HEK293 (cell line): ENCODE data around the gene MT2A.

Source experiments
- CTCF ChIA-PET: fragments of 350-600 bp; formaldehyde crosslinking; extraction: SDS; loops from one replicate; lab custom pipeline; 2021; ENCODE audit warnings: antibody characterized with exemption; lab: Yijun Ruan, JAX
- POLR2A ChIA-PET: fragments of 300-600 bp; formaldehyde crosslinking; extraction: SDS; loops from one replicate; lab custom pipeline; 2020; ENCODE audit warnings: antibody characterized with exemption, inconsistent platforms; lab: Yijun Ruan, JAX
- H3K27ac ChIP-seq: fragments of 200-500 bp; sonication (Bioruptor generic); 2 replicates; pipeline ENCODE4 v1.5.1; 2014; ENCODE audit warnings: low read depth, low read length, control low read depth, inconsistent platforms; ENCODE audit errors: extremely low read depth
- H3K36me3 ChIP-seq, 2 experiments: fragments of 200-500 bp in 1 of 2; sonication (Bioruptor generic) in 1 of 2; 1 replicate in 1 of 2; 2 replicates in 1 of 2; pipeline ENCODE4 v1.5.1; 2014 to 2017; ENCODE audit warnings: inconsistent platforms in 2 of 2, low read length in 2 of 2; ENCODE audit not compliant: control insufficient read depth in 2 of 2, insufficient read depth in 1 of 2
- H3K4me1 ChIP-seq: fragments of 200-500 bp; sonication (Bioruptor generic); 2 replicates; pipeline ENCODE4 v1.5.1; 2014; ENCODE audit warnings: mild to moderate bottlenecking, low read length, inconsistent platforms; ENCODE audit not compliant: control insufficient read depth, insufficient read depth
- H3K4me3 ChIP-seq: 2 replicates; pipeline ENCODE4 v1.5.1; 2011; ENCODE audit warnings: low read depth, mild to moderate bottlenecking, control low read depth, low read length, moderate library complexity
- H3K9me3 ChIP-seq: fragments of 200-500 bp; sonication (Bioruptor generic); 2 replicates; pipeline ENCODE4 v1.5.1; 2014; ENCODE audit warnings: low read depth, low read length, inconsistent platforms; ENCODE audit not compliant: control insufficient read depth, insufficient read depth
- CTCF ChIP-seq: fragments of 450-650 bp; formaldehyde crosslinking; IDR thresholded peaks from 2 replicates; pipeline ENCODE4 v1.5.1; 2016; ENCODE audit warnings: missing biosample characterization, missing genetic modification characterization
- GLI4 ChIP-seq: fragments of 450-650 bp; formaldehyde crosslinking; IDR thresholded peaks from 2 replicates; pipeline ENCODE4 v1.5.1; 2016; ENCODE audit warnings: missing biosample characterization, missing genetic modification characterization
- PRDM4 ChIP-seq: fragments of 450-650 bp; formaldehyde crosslinking; IDR thresholded peaks from 2 replicates; pipeline ENCODE4 v1.5.1; 2017; ENCODE audit warnings: missing biosample characterization, missing genetic modification characterization
- ZNF10 ChIP-seq: fragments of 450-650 bp; formaldehyde crosslinking; IDR thresholded peaks from 2 replicates; pipeline ENCODE4 v1.5.1; 2017; ENCODE audit warnings: missing biosample characterization, missing genetic modification characterization
- ZNF19 ChIP-seq: fragments of 450-650 bp; formaldehyde crosslinking; IDR thresholded peaks from 2 replicates; pipeline ENCODE4; 2016; ENCODE audit warnings: missing biosample characterization, missing genetic modification characterization, low read depth
- ZNF214 ChIP-seq: fragments of 450-650 bp; formaldehyde crosslinking; IDR thresholded peaks from 2 replicates; pipeline ENCODE4 v1.5.1; 2017; ENCODE audit warnings: missing biosample characterization, mild to moderate bottlenecking, missing genetic modification characterization, borderline replicate concordance
- ZNF292 ChIP-seq: fragments of 450-650 bp; formaldehyde crosslinking; IDR thresholded peaks from 2 replicates; pipeline ENCODE4 v1.5.1; 2016; ENCODE audit warnings: low read depth, missing biosample characterization, missing genetic modification characterization, borderline replicate concordance
- ZNF324 ChIP-seq: fragments of 450-650 bp; formaldehyde crosslinking; IDR thresholded peaks from 2 replicates; pipeline ENCODE4 v1.5.1; 2016; ENCODE audit warnings: missing biosample characterization, missing genetic modification characterization
- ZNF350 ChIP-seq: fragments of 450-650 bp; formaldehyde crosslinking; IDR thresholded peaks from 2 replicates; pipeline ENCODE4 v1.5.0; 2017; ENCODE audit warnings: missing biosample characterization, mild to moderate bottlenecking, missing genetic modification characterization
- ZNF394 ChIP-seq: fragments of 450-650 bp; formaldehyde crosslinking; IDR thresholded peaks from 2 replicates; pipeline ENCODE4 v1.5.1; 2016; ENCODE audit warnings: missing biosample characterization, missing genetic modification characterization, mild to moderate bottlenecking, moderate library complexity, borderline replicate concordance
- ZNF433 ChIP-seq: fragments of 450-650 bp; formaldehyde crosslinking; IDR thresholded peaks from 2 replicates; pipeline ENCODE4 v1.5.1; 2016; ENCODE audit warnings: missing biosample characterization, missing genetic modification characterization, low read depth
- ZNF449 ChIP-seq: fragments of 450-650 bp; formaldehyde crosslinking; IDR thresholded peaks from 2 replicates; pipeline ENCODE4 v1.5.1; 2017; ENCODE audit warnings: missing biosample characterization, mild to moderate bottlenecking, missing genetic modification characterization, moderate library complexity
- ZNF473 ChIP-seq: fragments of 450-650 bp; formaldehyde crosslinking; IDR thresholded peaks from 2 replicates; pipeline ENCODE4 v1.5.1; 2017; ENCODE audit warnings: missing biosample characterization, missing genetic modification characterization
- ZNF548 ChIP-seq: fragments of 450-650 bp; formaldehyde crosslinking; IDR thresholded peaks from 2 replicates; pipeline ENCODE4 v1.5.1; 2016; ENCODE audit warnings: missing biosample characterization, missing genetic modification characterization
- ZNF560 ChIP-seq: fragments of 450-650 bp; formaldehyde crosslinking; IDR thresholded peaks from 2 replicates; pipeline ENCODE4 v1.5.1; 2017; ENCODE audit warnings: missing biosample characterization, missing genetic modification characterization, borderline replicate concordance
- ZNF747 ChIP-seq: fragments of 450-650 bp; formaldehyde crosslinking; IDR thresholded peaks from 2 replicates; pipeline ENCODE4 v1.5.1; 2016; ENCODE audit warnings: missing biosample characterization, missing genetic modification characterization
- ZNF785 ChIP-seq: fragments of 450-650 bp; formaldehyde crosslinking; IDR thresholded peaks from 2 replicates; pipeline ENCODE4 v1.5.1; 2016; ENCODE audit warnings: missing biosample characterization, missing genetic modification characterization
- TF ChIP-seq, protein P1 (sequence below): fragments of 450-650 bp; formaldehyde crosslinking; IDR thresholded peaks from 2 replicates; pipeline ENCODE4 v1.5.1; 2016; ENCODE audit warnings: missing biosample characterization, missing genetic modification characterization, low read depth
- TF ChIP-seq, protein P2 (sequence below): fragments of 450-650 bp; formaldehyde crosslinking; IDR thresholded peaks from 2 replicates; pipeline ENCODE4 v1.5.1; 2016; ENCODE audit warnings: missing biosample characterization, missing genetic modification characterization, borderline replicate concordance
- TF ChIP-seq, protein P3 (sequence below): fragments of 450-650 bp; formaldehyde crosslinking; IDR thresholded peaks from 2 replicates; pipeline ENCODE4 v1.5.1; 2016; ENCODE audit warnings: missing biosample characterization, missing genetic modification characterization

Gene MT2A

GRCh38 chr16:56600398-56600999, 7.9 kb upstream of the MT2A start:
- Histone ChIP-seq H3K27ac (no peak overlapping the region), H3K4me3 (no peak overlapping the region), H3K4me1 (no peaks in the 10 kb centered on the region), H3K9me3 (no peaks in the 10 kb centered on the region)
- POLR2A ChIA-PET, result interaction anchor here (0.9 kb wide), 1 partner anchor 18 kb away, joined by 3 read pairs; no protein-coding TSS in a partner anchor
- CTCF ChIA-PET, result interaction anchor here (0.5 to 6.0 kb wide), 16 partner anchors 9 to 813 kb away, joined by 3 to 40 read pairs (median 3); no protein-coding TSS in a partner anchor
- TF ChIP-seq, protein P1, sequence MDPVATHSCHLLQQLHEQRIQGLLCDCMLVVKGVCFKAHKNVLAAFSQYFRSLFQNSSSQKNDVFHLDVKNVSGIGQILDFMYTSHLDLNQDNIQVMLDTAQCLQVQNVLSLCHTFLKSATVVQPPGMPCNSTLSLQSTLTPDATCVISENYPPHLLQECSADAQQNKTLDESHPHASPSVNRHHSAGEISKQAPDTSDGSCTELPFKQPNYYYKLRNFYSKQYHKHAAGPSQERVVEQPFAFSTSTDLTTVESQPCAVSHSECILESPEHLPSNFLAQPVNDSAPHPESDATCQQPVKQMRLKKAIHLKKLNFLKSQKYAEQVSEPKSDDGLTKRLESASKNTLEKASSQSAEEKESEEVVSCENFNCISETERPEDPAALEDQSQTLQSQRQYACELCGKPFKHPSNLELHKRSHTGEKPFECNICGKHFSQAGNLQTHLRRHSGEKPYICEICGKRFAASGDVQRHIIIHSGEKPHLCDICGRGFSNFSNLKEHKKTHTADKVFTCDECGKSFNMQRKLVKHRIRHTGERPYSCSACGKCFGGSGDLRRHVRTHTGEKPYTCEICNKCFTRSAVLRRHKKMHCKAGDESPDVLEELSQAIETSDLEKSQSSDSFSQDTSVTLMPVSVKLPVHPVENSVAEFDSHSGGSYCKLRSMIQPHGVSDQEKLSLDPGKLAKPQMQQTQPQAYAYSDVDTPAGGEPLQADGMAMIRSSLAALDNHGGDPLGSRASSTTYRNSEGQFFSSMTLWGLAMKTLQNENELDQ (tag by site-specific recombination), result no peak
- TF ChIP-seq GLI4 (tag by site-specific recombination) (no peak), CTCF (peak; percentile 42; the same call in 1 of the 2 replicates), PRDM4 (tag by site-specific recombination) (0 out of 2 replicates have a peak, but pooled peaks have one; percentile 20)
- TF ChIP-seq, protein P2, sequence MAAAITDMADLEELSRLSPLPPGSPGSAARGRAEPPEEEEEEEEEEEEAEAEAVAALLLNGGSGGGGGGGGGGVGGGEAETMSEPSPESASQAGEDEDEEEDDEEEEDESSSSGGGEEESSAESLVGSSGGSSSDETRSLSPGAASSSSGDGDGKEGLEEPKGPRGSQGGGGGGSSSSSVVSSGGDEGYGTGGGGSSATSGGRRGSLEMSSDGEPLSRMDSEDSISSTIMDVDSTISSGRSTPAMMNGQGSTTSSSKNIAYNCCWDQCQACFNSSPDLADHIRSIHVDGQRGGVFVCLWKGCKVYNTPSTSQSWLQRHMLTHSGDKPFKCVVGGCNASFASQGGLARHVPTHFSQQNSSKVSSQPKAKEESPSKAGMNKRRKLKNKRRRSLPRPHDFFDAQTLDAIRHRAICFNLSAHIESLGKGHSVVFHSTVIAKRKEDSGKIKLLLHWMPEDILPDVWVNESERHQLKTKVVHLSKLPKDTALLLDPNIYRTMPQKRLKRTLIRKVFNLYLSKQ (tag by site-specific recombination), result no peak
- TF ChIP-seq, all 188 proteins: peak for 2
- H3K36me3 ChIP-seq, result no peaks in the 10 kb centered on the region

- Histone ChIP-seq H3K27ac (no peak overlapping the region), H3K36me3 (no peaks in the 10 kb centered on the region), H3K4me1 (no peaks in the 10 kb centered on the region), H3K9me3 (no peaks in the 10 kb centered on the region), H3K4me3 (no peak overlapping the region)
- POLR2A ChIA-PET, result no interaction called here
- CTCF ChIA-PET, result interaction anchor here (0.6 to 6.0 kb wide), 8 partner anchors 10 to 163 kb away, joined by 3 to 40 read pairs (median 5); no protein-coding TSS in a partner anchor
- TF ChIP-seq, protein P3, sequence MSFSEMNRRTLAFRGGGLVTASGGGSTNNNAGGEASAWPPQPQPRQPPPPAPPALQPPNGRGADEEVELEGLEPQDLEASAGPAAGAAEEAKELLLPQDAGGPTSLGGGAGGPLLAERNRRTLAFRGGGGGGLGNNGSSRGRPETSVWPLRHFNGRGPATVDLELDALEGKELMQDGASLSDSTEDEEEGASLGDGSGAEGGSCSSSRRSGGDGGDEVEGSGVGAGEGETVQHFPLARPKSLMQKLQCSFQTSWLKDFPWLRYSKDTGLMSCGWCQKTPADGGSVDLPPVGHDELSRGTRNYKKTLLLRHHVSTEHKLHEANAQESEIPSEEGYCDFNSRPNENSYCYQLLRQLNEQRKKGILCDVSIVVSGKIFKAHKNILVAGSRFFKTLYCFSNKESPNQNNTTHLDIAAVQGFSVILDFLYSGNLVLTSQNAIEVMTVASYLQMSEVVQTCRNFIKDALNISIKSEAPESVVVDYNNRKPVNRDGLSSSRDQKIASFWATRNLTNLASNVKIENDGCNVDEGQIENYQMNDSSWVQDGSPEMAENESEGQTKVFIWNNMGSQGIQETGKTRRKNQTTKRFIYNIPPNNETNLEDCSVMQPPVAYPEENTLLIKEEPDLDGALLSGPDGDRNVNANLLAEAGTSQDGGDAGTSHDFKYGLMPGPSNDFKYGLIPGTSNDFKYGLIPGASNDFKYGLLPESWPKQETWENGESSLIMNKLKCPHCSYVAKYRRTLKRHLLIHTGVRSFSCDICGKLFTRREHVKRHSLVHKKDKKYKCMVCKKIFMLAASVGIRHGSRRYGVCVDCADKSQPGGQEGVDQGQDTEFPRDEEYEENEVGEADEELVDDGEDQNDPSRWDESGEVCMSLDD, result no peak
- TF ChIP-seq ZNF560 (tag by site-specific recombination) (no peak), ZNF350 (tag by site-specific recombination) (no peak), ZNF548 (tag by site-specific recombination) (no peak), ZNF473 (tag by site-specific recombination) (no peak), ZNF19 (tag by site-specific recombination) (no peak), ZNF785 (tag by site-specific recombination) (no peak), ZNF747 (tag by site-specific recombination) (no peak), ZNF324 (tag by site-specific recombination) (no peak), ZNF433 (tag by site-specific recombination) (no peak), ZNF214 (tag by site-specific recombination) (no peak), ZNF394 (tag by site-specific recombination) (no peak), ZNF10 (tag by site-specific recombination) (no peak), ZNF449 (tag by site-specific recombination) (no peak), ZNF292 (tag by site-specific recombination) (no peak)
Observed at GRCh38 chr16:56601325-56601724, 7.1 kb upstream of the MT2A start.
